Right ventricle myocardium superior (tissue), 1 donor: Measurements from ENCODE around the gene KRTAP6-1. TPM values are rescaled to one million over a fixed set of nuclear protein-coding genes. Genes with fewer than 3 reads are reported as not detected.
A peak's percentile ranks its signal among the peaks of the same experiment; 100 is the strongest.

Experiments
- ATAC-seq: fragments of 200-7000 bp; cut with Tn5 transposase; one replicate; pipeline ENCODE4 v1.9.1; 2020; ENCODE audit warnings: mild to moderate bottlenecking; ENCODE audit not compliant: poor library complexity
- DNase-seq: peaks from one replicate; pipeline ENCODE4 v3.0.0-alpha.2; 2020
- intact Hi-C: fragments of 100-400 bp; cut with DNase I; formaldehyde crosslinking; loops from one replicate; pipeline ENCODE4 v1.11.2; 2022
- total RNA-seq: library from RNA; stranded (reverse); fragmentation: NEBNext Ultra II Directional; extraction: Animal tissue kit (Norgen Biotek cat#: 25700); gene quantifications from one replicate; pipeline ENCODE4 v1.2.1, GENCODE V29; 2021
- donor health status: DM: no; HTN: yes; CAD: no; lungs with severe emphysema.

Gene KRTAP6-1
- total RNA-seq, 1 donor from 2014 or later = not detected

DNA sequence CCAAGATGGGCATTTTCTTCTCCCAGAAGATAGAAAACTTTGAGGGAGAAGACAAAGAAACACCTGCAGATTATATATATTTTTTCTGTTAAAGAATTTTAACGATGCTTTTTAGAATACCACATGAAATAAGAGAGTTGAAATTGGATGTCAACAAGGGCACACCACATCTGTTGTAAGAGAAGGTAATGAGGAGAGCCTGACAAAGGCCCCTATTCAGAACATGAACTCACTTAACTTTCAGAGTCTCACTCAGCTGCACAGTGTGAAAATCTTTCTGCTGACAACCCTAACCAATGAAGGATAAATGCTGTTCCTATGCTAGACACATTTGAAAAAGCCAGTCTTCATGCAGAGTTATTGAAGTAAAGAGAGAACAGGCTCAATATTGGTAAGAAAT lies 30.9 kb downstream of the KRTAP6-1 start:
- ATAC-seq (no peak), DNase-seq (no peak)
- intact Hi-C loops = no loop called here

DNA sequence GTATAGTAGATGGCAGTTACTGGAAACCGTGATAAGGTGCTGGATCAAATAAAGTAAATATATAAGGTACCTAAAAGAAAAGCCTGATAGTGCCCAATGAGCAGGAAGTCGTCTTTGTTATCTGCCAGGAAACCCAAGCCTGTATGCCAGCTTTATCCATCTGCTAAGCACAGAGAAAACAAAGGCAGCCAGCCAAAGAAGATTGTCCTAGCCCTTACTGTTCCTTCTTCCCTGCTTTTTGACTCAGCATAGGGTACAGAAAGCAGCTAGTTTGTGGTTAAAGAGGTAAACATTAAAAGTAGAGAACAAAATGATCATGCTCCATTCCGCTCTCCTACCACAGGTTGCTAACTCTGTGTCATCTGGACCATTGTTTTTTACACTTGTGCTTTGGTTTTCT lies 33.6 kb downstream of the KRTAP6-1 start:
- intact Hi-C loops = no loop called here
- DNase-seq (no peak), ATAC-seq (no peak)

DNA sequence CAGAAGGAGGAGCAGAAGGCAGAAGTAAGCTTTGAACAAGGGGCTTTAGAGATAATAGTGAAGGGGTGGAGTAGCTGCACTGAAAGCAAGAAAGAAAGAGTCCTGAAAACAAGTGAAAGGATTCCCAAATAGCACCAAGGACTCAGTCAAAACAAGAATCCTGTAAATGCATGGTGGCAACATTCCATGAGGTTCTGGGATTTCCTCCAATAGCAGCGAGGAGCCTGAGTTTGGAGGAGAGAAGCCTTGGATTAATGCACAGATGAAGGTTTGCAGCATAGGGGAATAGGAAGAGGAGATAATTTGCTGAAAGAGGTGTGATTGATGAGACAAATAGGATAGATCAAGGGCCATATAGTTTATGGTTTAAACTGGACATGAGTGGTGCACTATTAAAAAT lies 34.4 kb downstream of the KRTAP6-1 start:
- no peak for DNase-seq
- intact Hi-C loops = no loop called here
- ATAC-seq = no peak

DNA sequence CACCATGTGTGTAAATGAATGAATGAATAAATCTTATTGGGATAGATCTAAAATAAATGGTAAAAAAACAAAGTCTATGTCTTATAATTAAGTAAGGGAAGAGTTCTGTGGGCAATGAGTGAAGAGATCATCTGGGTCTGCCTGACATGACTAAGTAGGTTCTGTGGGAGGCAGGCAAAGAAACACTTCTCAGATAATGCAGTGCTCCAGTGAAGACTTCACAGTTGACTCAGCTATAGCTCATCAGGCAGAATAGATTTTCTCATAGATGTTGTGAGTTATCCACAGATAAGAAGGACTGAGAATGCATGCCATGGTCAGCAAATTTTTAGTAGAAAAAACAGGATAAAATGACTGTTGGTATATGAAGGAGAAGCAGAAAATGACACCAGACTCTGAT lies 36.0 kb downstream of the KRTAP6-1 start:
- no peak for DNase-seq
- intact Hi-C loops = no loop called here
- no peak for ATAC-seq

DNA sequence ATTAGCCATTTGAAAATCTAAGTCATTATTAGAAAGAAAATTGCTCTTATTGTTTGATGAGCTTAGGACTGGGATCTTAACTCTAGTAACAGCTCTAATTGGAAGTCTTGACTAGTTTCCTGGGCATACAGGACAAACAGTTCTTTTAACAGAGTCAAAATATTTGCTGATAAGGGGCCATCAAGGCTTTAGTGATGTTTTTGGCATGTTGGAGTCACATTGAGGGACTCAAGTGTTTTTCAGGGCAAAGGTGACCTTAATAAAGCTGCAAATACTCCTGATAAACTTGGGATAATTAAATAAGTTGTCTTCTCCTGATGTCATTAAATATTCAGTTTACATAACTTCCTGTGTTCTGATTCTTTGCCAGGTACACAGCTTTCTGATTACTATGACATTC lies 46.1 kb downstream of the KRTAP6-1 start:
- DNase-seq (no peak), ATAC-seq (peak; percentile 76)
- intact Hi-C loops = no loop called here

DNA sequence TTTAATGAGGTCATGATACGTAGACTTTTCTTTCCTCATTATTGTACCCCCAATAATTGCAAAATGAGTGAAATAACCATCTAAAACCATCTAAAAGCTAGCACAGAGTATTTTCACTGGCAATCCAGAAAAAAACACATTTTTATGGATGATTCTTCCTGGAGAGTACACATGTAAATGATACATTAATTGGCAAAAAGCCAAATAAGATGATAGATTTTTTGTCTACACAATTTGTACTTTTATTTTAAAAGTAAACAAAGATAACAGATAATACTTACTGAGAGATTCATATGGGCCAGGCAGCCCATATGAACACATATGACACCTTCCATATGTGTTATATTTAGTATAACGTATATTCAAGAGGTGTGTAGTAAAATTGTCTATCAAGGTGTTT lies 50.1 kb downstream of the KRTAP6-1 start:
- DNase-seq = no peak
- intact Hi-C loops = no loop called here
- ATAC-seq = no peak

Other genes with a start within 250 kb of the KRTAP6-1 start
- gene KRTAP13-2, start 241.7 kb downstream of the KRTAP6-1 start, total RNA-seq = not detected
- not detected for gene KRTAP13-1, start 217.9 kb downstream of the KRTAP6-1 start, total RNA-seq
- not detected for gene KRTAP13-3, start 188.0 kb downstream of the KRTAP6-1 start, total RNA-seq
- not detected for gene KRTAP13-4, start 183.7 kb downstream of the KRTAP6-1 start, total RNA-seq
- not detected for gene KRTAP15-1, start 173.7 kb downstream of the KRTAP6-1 start, total RNA-seq
- gene KRTAP19-1, start 133.6 kb downstream of the KRTAP6-1 start, total RNA-seq = not detected
- gene KRTAP19-2, start 126.5 kb downstream of the KRTAP6-1 start, total RNA-seq = not detected
- not detected for gene KRTAP19-3, start 121.9 kb downstream of the KRTAP6-1 start, total RNA-seq
- gene KRTAP19-4, start 116.8 kb downstream of the KRTAP6-1 start, total RNA-seq = not detected
- not detected for gene KRTAP19-5, start 111.8 kb downstream of the KRTAP6-1 start, total RNA-seq
- not detected for gene KRTAP19-6, start 72.1 kb downstream of the KRTAP6-1 start, total RNA-seq
- not detected for gene KRTAP19-7, start 52.6 kb downstream of the KRTAP6-1 start, total RNA-seq
- gene KRTAP22-2, start 23.5 kb downstream of the KRTAP6-1 start, total RNA-seq = not detected
- not detected for gene KRTAP6-3, start 21.5 kb downstream of the KRTAP6-1 start, total RNA-seq
- gene KRTAP6-2, start 15.0 kb downstream of the KRTAP6-1 start, total RNA-seq = not detected
- not detected for gene KRTAP22-1, start 12.8 kb downstream of the KRTAP6-1 start, total RNA-seq
- not detected for gene KRTAP20-1, start 2.5 kb upstream of the KRTAP6-1 start, total RNA-seq
- not detected for gene KRTAP20-4, start 6.7 kb upstream of the KRTAP6-1 start, total RNA-seq
- not detected for gene KRTAP20-2, start 21.3 kb upstream of the KRTAP6-1 start, total RNA-seq
- not detected for gene KRTAP20-3, start 28.9 kb upstream of the KRTAP6-1 start, total RNA-seq
- gene KRTAP21-3, start 104.8 kb upstream of the KRTAP6-1 start, total RNA-seq = not detected
- gene KRTAP21-2, start 133.3 kb upstream of the KRTAP6-1 start, total RNA-seq = not detected
- gene KRTAP21-1, start 141.5 kb upstream of the KRTAP6-1 start, total RNA-seq = not detected
- gene KRTAP8-1, start 199.3 kb upstream of the KRTAP6-1 start, total RNA-seq = not detected
- not detected for gene KRTAP7-1, start 215.8 kb upstream of the KRTAP6-1 start, total RNA-seq